Activated naive CD4-positive, alpha-beta T cell treated with anti-CD3 and anti-CD28 coated beads for 36 hours (primary cell): ENCODE results near the gene SLC35F5. TPM values are rescaled to one million over a fixed set of nuclear protein-coding genes. Genes with fewer than 3 reads are reported as not detected.
"Not testable (repeated sequence)": the region's sequence is repeated elsewhere in the genome, so short reads cannot be mapped to it uniquely, and the experiment has no call there.

Experiments used
- CTCF ChIA-PET: fragments of 350-600 bp; sonication (Branson Sonifier 250); formaldehyde crosslinking; loops from one replicate; lab custom pipeline; 2021; ENCODE audit warnings: antibody characterized with exemption; lab: Charles Lee
- DNase-seq: peaks from one replicate; pipeline ENCODE4 v3.0.0-alpha.2; 2020
- H3K27ac Mint-ChIP-seq: one replicate; pipeline ENCODE4 v1.8.0; 2021; ENCODE audit warnings: mild to moderate bottlenecking, mixed read lengths
- H3K27me3 Mint-ChIP-seq: one replicate; pipeline ENCODE4 v1.8.0; 2021; ENCODE audit warnings: low read depth, mixed read lengths
- H3K36me3 Mint-ChIP-seq: one replicate; pipeline ENCODE4 v1.8.0; 2021; ENCODE audit warnings: low read depth, mixed read lengths
- H3K4me1 Mint-ChIP-seq: one replicate; pipeline ENCODE4 v1.8.0; 2021; ENCODE audit warnings: low read depth, mixed read lengths
- H3K4me3 Mint-ChIP-seq: one replicate; pipeline ENCODE4 v1.8.0; 2021; ENCODE audit warnings: mild to moderate bottlenecking, moderate library complexity, mixed read lengths
- H3K9me3 Mint-ChIP-seq: one replicate; pipeline ENCODE4 v1.8.0; 2021; ENCODE audit warnings: mixed read lengths
- intact Hi-C: fragments of 100-400 bp; cut with micrococcal nuclease; formaldehyde crosslinking; loops from one replicate; pipeline ENCODE4 v1.15.1; 2023
- microRNA-seq: library from miRNA; unstranded; fragments of <30 nt; microRNA quantifications from one replicate; pipeline ENCODE4 v1.2.0, GENCODE V29; 2022; ENCODE audit warnings: borderline microRNAs expressed, borderline replicate concordance
- total RNA-seq, 2 experiments: library from RNA; stranded (reverse); gene quantifications; one replicate each; pipeline ENCODE4 v1.2.3, GENCODE V29; 2021

Gene SLC35F5
- total RNA-seq, 2 experiments from 2014 or later: 12.1 to 13.7 TPM

GRCh38 chr2:113679457-113679856 is 77.0 kb downstream of the SLC35F5 start:
- H3K27ac Mint-ChIP-seq: no peak overlapping the region
- CTCF ChIA-PET: no interaction called here
- H3K4me1 Mint-ChIP-seq: no peaks in the 10 kb centered on the region
- H3K27me3 Mint-ChIP-seq: no peaks in the 10 kb centered on the region
- no peak for DNase-seq
- H3K9me3 Mint-ChIP-seq: peaks cover 2% of the 10 kb centered on the region
- no peaks in the 10 kb centered on the region for H3K36me3 Mint-ChIP-seq
- no peak overlapping the region for H3K4me3 Mint-ChIP-seq
- intact Hi-C loops: no loop called here

- H3K4me1 Mint-ChIP-seq: no peaks in the 10 kb centered on the region
- H3K4me3 Mint-ChIP-seq: no peak overlapping the region
- H3K36me3 Mint-ChIP-seq: no peaks in the 10 kb centered on the region
- intact Hi-C loops: no loop called here
- H3K9me3 Mint-ChIP-seq: no peaks in the 10 kb centered on the region
- no peak overlapping the region for H3K27ac Mint-ChIP-seq
- CTCF ChIA-PET: interaction anchor here (0.7 to 0.9 kb wide), 2 partner anchors 22 to 293 kb away, joined by 3 read pairs; no protein-coding TSS in a partner anchor
- no peak for DNase-seq
- no peaks in the 10 kb centered on the region for H3K27me3 Mint-ChIP-seq
These were observed 79.1 kb downstream of the SLC35F5 start for GRCh38 chr2:113677330-113677729.

GRCh38 chr2:113676623-113677266 is 79.7 kb downstream of the SLC35F5 start:
- intact Hi-C loops: no loop called here
- CTCF ChIA-PET: interaction anchor here (0.7 to 1.0 kb wide), 3 partner anchors 23 to 293 kb away, joined by 3 read pairs; no protein-coding TSS in a partner anchor
- no peaks in the 10 kb centered on the region for H3K36me3 Mint-ChIP-seq
- H3K27ac Mint-ChIP-seq: no peak overlapping the region
- H3K27me3 Mint-ChIP-seq: no peaks in the 10 kb centered on the region
- H3K4me3 Mint-ChIP-seq: no peak overlapping the region
- no peaks in the 10 kb centered on the region for H3K9me3 Mint-ChIP-seq
- no peaks in the 10 kb centered on the region for H3K4me1 Mint-ChIP-seq
- DNase-seq: no peak

- H3K27me3 Mint-ChIP-seq: no peaks in the 10 kb centered on the region
These were observed 80.6 kb downstream of the SLC35F5 start for GRCh38 chr2:113675875-113676274.

GRCh38 chr2:113672326-113672932 is 84.0 kb downstream of the SLC35F5 start:
- Mint-ChIP-seq H3K36me3 (no peaks in the 10 kb centered on the region), H3K27ac (no peak overlapping the region), H3K4me3 (no peak overlapping the region), H3K4me1 (no peaks in the 10 kb centered on the region), H3K9me3 (no peaks in the 10 kb centered on the region), H3K27me3 (no peaks in the 10 kb centered on the region)
- intact Hi-C loops: no loop called here
- DNase-seq: no peak
- CTCF ChIA-PET: no interaction called here

More at GRCh38 chr2:113675875-113676274, 80.6 kb downstream of the SLC35F5 start:
- intact Hi-C loops: no loop called here
- Mint-ChIP-seq H3K4me3 (no peak overlapping the region), H3K36me3 (no peaks in the 10 kb centered on the region), H3K4me1 (no peaks in the 10 kb centered on the region), H3K9me3 (no peaks in the 10 kb centered on the region), H3K27ac (no peak overlapping the region)
- no peak for DNase-seq
- CTCF ChIA-PET: no interaction called here

GRCh38 chr2:113669013-113669412 is 87.4 kb downstream of the SLC35F5 start:
- H3K27ac Mint-ChIP-seq, H3K36me3 Mint-ChIP-seq, CTCF ChIA-PET, DNase-seq, H3K4me1 Mint-ChIP-seq, H3K27me3 Mint-ChIP-seq, H3K4me3 Mint-ChIP-seq, intact Hi-C loops, H3K9me3 Mint-ChIP-seq: not testable (repeated sequence)

GRCh38 chr2:113664761-113665533 is 91.5 kb downstream of the SLC35F5 start:
- H3K36me3 Mint-ChIP-seq, DNase-seq, H3K9me3 Mint-ChIP-seq, H3K27me3 Mint-ChIP-seq, intact Hi-C loops, H3K4me3 Mint-ChIP-seq, H3K4me1 Mint-ChIP-seq, CTCF ChIA-PET, H3K27ac Mint-ChIP-seq: not testable (repeated sequence)

GRCh38 chr2:113663285-113664060 is 93.0 kb downstream of the SLC35F5 start:
- H3K36me3 Mint-ChIP-seq, H3K9me3 Mint-ChIP-seq, H3K27ac Mint-ChIP-seq, H3K4me1 Mint-ChIP-seq, DNase-seq, H3K27me3 Mint-ChIP-seq, CTCF ChIA-PET, intact Hi-C loops, H3K4me3 Mint-ChIP-seq: not testable (repeated sequence)

Small RNA genes lying within 50 kb of the gene (microRNA-seq; reads per million reads assigned to microRNA genes)
- gene MIR4782: not detected

Other genes starting within 250 kb of the SLC35F5 start
- gene RABL2A, start 129.4 kb downstream of the SLC35F5 start, total RNA-seq: 1 to 10 TPM; 9.2 TPM
- 100 to 1,000 TPM; 516 to 536 TPM for gene ACTR3, start 133.4 kb upstream of the SLC35F5 start, total RNA-seq